Sigmoid colon (tissue), 7 donors: ENCODE results near the gene CNGB1. TPM values are rescaled to one million over a fixed set of nuclear protein-coding genes. Genes with fewer than 3 reads are reported as not detected.

Experiments used
- DNase-seq: peaks from one replicate; pipeline ENCODE4 v3.0.0-alpha.2; 2019
- H3K27ac ChIP-seq, 4 donors: fragments of 200-600 bp; sonication (generic); one replicate each; pipeline ENCODE4 v1.5.1; 2016 to 2019; ENCODE audit warnings: mild to moderate bottlenecking in 1 of 4
- H3K27me3 ChIP-seq, 3 donors: fragments of 200-600 bp; sonication (generic); one replicate each; pipeline ENCODE4 v1.5.1; 2019; ENCODE audit warnings: mild to moderate bottlenecking in 1 of 3
- H3K36me3 ChIP-seq, 4 donors: fragments of 200-600 bp; sonication (generic); one replicate each; pipeline ENCODE4 v1.5.1; 2016 to 2019
- H3K4me1 ChIP-seq, 4 donors: fragments of 200-600 bp; sonication (generic); one replicate each; pipeline ENCODE4 v1.5.1; 2017 to 2019
- H3K4me3 ChIP-seq, 4 donors: fragments of 200-600 bp; sonication (generic); one replicate each; pipeline ENCODE4 v1.5.1; 2017 to 2019; ENCODE audit warnings: mild to moderate bottlenecking in 2 of 4, moderate library complexity in 1 of 4
- H3K9me3 ChIP-seq, 4 donors: fragments of 200-600 bp in 3 of 4; sonication (generic) in 3 of 4; one replicate each; pipeline versions ENCODE4 v1.5.1 to v1.6.1; 2013 to 2019
- CTCF ChIP-seq, 4 experiments: fragments of 450-650 bp in 3 of 4; fragments of 200-600 bp in 1 of 4; IDR thresholded peaks; one replicate each; pipeline ENCODE4 v1.5.1; 2016 to 2019; ENCODE audit warnings: antibody characterized with exemption in 4 of 4, mild to moderate bottlenecking in 3 of 4, moderate library complexity in 2 of 4
- EP300 ChIP-seq, 4 donors: sonication (generic); formaldehyde crosslinking; IDR thresholded peaks; one replicate each; pipeline ENCODE4 v1.6.1; 2017; ENCODE audit warnings: antibody characterized with exemption in 4 of 4
- POLR2A ChIP-seq, 2 donors: fragments of 450-650 bp; IDR thresholded peaks; one replicate each; pipeline ENCODE4 v1.6.1; 2016; ENCODE audit warnings: antibody characterized with exemption in 2 of 2, mild to moderate bottlenecking in 2 of 2, moderate library complexity in 2 of 2
- POLR2AphosphoS5 ChIP-seq, 4 donors: sonication (generic); formaldehyde crosslinking; IDR thresholded peaks; one replicate each; pipeline ENCODE4 v1.6.1; 2017; ENCODE audit warnings: antibody characterized with exemption in 4 of 4
- WGBS, 2 donors: extraction: QIAGEN DNeasy Blood & Tissue Kit; methylation state at CpG; one replicate each; pipeline ENCODE4 v1.1.7; 2013; 5-methylcytosine and 5-hydroxymethylcytosine counted together
- intact Hi-C: fragments of 100-400 bp; cut with DNase I; formaldehyde crosslinking; loops from one replicate; pipeline ENCODE4 v1.15.1; 2023
- polyA plus RNA-seq, 3 donors: library from polyadenylated mRNA; stranded (reverse); fragments of 200-250 nt; gene quantifications; one replicate each; pipeline ENCODE4 v1.2.3, GENCODE V29; 2013
- total RNA-seq, 4 donors: library from RNA; depleted of rRNA; stranded (reverse); fragments of >200 nt; gene quantifications; one replicate each; pipeline ENCODE4 v1.1.0, GENCODE V29; 2016
- donor health status: healthy with polysubstance abuse.
- donor health status: Bipolar disorder and iron deficiency.
- donor health status: healthy.

The CNGB1 gene
- total and polyA plus RNA-seq, 7 donors, result 0.70 to 13.0 (median 1.4) TPM; not detected in 3

DNA sequence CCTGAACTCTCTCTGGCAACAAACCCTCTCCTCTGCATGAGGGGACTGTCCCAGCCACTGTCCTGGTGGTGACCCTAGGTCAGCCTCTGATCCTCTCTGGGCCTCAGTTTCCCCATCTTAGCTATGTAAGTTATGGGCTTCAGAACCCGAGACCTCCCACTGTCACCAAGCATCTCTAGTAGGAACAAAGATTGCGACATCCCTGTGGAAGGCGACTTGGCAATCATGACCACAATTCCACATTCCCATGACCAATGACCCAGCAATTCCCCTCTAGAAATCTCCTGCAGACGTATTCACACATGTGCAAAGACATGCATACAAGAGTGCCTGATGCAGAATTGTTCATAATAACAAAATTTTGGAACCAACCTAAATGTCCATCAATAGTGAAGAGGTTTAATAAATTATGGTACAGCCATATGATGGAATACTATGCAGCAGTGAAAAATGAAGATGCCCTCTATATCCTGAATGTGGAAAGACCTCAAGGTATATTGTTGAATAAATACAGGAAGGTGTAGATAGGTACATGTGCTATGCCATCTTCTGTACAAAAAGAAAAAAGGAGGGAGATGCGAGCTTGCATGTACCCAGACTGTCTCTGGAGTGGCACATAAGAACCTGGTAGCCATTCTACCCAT lies 21.2 kb downstream of the CNGB1 start:
- H3K27ac ChIP-seq, result no peak overlapping the region
- no peak overlapping the region for H3K4me3 ChIP-seq
- H3K9me3 ChIP-seq, result no peaks in the 10 kb centered on the region
- H3K36me3 ChIP-seq, result no peaks in the 10 kb centered on the region
- TF ChIP-seq POLR2AphosphoS5 (IDR thresholded peaks at IDR 0.05) (no peak), POLR2A (IDR thresholded peaks at IDR 0.05) (no peak), EP300 (IDR thresholded peaks at IDR 0.05) (no peak), CTCF (IDR thresholded peaks at IDR 0.05) (no peak)
- no peaks in the 10 kb centered on the region for H3K4me1 ChIP-seq
- intact Hi-C loops, result no loop called here
- 78 to 90% methylated on average over 5 of the region's 5 CpGs for WGBS, 2 donors
- H3K27me3 ChIP-seq, result peaks cover 0 to 2% (median 0%) of the 10 kb centered on the region in 3 donors
- DNase-seq, result no peak

DNA sequence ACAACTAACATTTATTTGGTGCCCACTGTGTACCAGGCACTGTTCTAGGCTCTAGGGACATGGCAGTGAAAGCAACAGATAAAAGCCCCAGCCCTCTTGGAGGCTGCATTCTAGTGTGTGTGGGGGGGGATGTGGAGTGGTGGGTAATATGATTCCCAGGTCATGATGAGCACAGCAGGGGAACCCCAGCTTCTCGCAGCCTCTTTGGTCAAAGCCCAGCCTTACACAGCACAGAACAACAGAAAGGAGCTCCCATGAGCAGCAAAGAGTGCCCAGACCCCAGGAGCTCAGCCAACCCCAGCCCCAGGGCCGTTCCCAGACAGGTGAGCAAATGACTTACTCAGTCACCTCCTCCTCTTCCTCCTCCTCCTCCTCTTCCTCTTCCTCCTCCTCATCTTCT lies 21.9 kb downstream of the CNGB1 start:
- Histone ChIP-seq H3K4me1 (no peaks in the 10 kb centered on the region), H3K36me3 (no peaks in the 10 kb centered on the region), H3K27ac (no peak overlapping the region), H3K9me3 (no peaks in the 10 kb centered on the region), H3K4me3 (no peak overlapping the region), H3K27me3 (peaks cover 0 to 2% (median 0%) of the 10 kb centered on the region in 3 donors)
- no peak for DNase-seq
- TF ChIP-seq POLR2A (IDR thresholded peaks at IDR 0.05), result no peak
- no peak for TF ChIP-seq POLR2AphosphoS5 (IDR thresholded peaks at IDR 0.05)
- TF ChIP-seq EP300 (IDR thresholded peaks at IDR 0.05), result no peak
- no peak for TF ChIP-seq CTCF (IDR thresholded peaks at IDR 0.05)
- intact Hi-C loops, result no loop called here
- 11 to 16% methylated on average over 2 of the region's 2 CpGs for WGBS, 2 donors

DNA sequence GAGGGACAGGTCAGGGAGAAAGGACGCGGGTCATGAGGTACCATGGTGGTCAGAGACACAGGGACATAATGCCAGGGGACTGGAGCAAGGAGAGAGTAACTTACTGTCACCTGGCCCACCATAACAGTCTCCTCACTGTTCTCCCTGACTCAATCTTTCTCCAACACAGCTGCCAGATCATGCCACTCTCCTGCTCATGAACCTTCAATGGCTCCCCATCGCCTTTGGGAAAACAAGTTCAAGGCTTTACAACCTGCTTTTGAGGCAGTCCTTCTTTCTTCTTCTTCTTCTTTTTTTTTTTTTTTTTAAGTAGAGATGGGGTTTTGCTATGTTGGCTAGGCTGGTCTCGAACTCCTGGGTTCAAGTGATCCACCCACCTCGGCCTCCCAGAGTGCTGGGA lies 22.9 kb downstream of the CNGB1 start:
- H3K9me3 ChIP-seq, result no peaks in the 10 kb centered on the region

GRCh38 chr16:57947261-57947660 lies 23.7 kb downstream of the CNGB1 start:
- Histone ChIP-seq H3K27ac (no peak overlapping the region), H3K36me3 (no peaks in the 10 kb centered on the region), H3K4me3 (no peak overlapping the region), H3K9me3 (no peaks in the 10 kb centered on the region), H3K27me3 (peaks cover 0 to 2% (median 0%) of the 10 kb centered on the region in 3 donors), H3K4me1 (no peaks in the 10 kb centered on the region)
- no peak for DNase-seq
- intact Hi-C loops, result no loop called here
- TF ChIP-seq EP300 (IDR thresholded peaks at IDR 0.05) (no peak), POLR2A (IDR thresholded peaks at IDR 0.05) (no peak), CTCF (IDR thresholded peaks at IDR 0.05) (no peak), POLR2AphosphoS5 (IDR thresholded peaks at IDR 0.05) (no peak)
- 80 to 84% methylated on average over 2 of the region's 2 CpGs for WGBS, 2 donors

More for the DNA sequence above, 22.9 kb downstream of the CNGB1 start:
- H3K36me3 ChIP-seq, result no peaks in the 10 kb centered on the region
- intact Hi-C loops, result no loop called here
- no peak for DNase-seq
- WGBS, 2 donors, result 80 to 89% methylated on average over 5 of the region's 5 CpGs
- H3K27ac ChIP-seq, result no peak overlapping the region
- H3K4me3 ChIP-seq, result no peak overlapping the region
- H3K27me3 ChIP-seq, result peaks cover 0 to 2% (median 0%) of the 10 kb centered on the region in 3 donors
- TF ChIP-seq EP300 (IDR thresholded peaks at IDR 0.05) (no peak), POLR2A (IDR thresholded peaks at IDR 0.05) (no peak), POLR2AphosphoS5 (IDR thresholded peaks at IDR 0.05) (no peak), CTCF (IDR thresholded peaks at IDR 0.05) (no peak)
- no peaks in the 10 kb centered on the region for H3K4me1 ChIP-seq
